Measurements from ENCODE around the gene PSEN2.

GRCh38 chr1:226942392-226942791 lies 72.0 kb downstream of the PSEN2 start:
- TF ChIP-seq, protein P1, sequence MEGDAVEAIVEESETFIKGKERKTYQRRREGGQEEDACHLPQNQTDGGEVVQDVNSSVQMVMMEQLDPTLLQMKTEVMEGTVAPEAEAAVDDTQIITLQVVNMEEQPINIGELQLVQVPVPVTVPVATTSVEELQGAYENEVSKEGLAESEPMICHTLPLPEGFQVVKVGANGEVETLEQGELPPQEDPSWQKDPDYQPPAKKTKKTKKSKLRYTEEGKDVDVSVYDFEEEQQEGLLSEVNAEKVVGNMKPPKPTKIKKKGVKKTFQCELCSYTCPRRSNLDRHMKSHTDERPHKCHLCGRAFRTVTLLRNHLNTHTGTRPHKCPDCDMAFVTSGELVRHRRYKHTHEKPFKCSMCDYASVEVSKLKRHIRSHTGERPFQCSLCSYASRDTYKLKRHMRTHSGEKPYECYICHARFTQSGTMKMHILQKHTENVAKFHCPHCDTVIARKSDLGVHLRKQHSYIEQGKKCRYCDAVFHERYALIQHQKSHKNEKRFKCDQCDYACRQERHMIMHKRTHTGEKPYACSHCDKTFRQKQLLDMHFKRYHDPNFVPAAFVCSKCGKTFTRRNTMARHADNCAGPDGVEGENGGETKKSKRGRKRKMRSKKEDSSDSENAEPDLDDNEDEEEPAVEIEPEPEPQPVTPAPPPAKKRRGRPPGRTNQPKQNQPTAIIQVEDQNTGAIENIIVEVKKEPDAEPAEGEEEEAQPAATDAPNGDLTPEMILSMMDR (IDR thresholded peaks at IDR 0.05; ENCODE audit: poor library complexity), result no peak
- TF ChIP-seq EZH2phosphoT487 (IDR thresholded peaks at IDR 0.05; ENCODE audit: low read depth, severe bottlenecking, unreplicated experiment) (no peak), EZH2 (IDR thresholded peaks at IDR 0.05; ENCODE audit: borderline replicate concordance) (no peak)

Measured in hepatocyte (in vitro differentiated cells).